Fibroblast of lung (primary cell): ENCODE results near the gene LRRC47. TPM values are rescaled to one million over a fixed set of nuclear protein-coding genes. Genes with fewer than 3 reads are reported as not detected.

Experiments
- DNase-seq, 2 donors: peaks; one replicate each; pipeline versions ENCODE4 v3.0.0 to v3.0.0-alpha.2; 2010; ENCODE audit warnings: low read depth in 2 of 2
- H2AFZ ChIP-seq: 2 replicates; pipeline ENCODE4 v1.5.1; 2012; ENCODE audit warnings: low read length, control low read depth, inconsistent platforms
- H3K27ac ChIP-seq: 2 replicates; pipeline ENCODE4 v1.5.1; 2011; ENCODE audit warnings: low read length, control low read depth; ENCODE audit not compliant: insufficient read depth
- H3K27me3 ChIP-seq: 2 replicates; pipeline ENCODE4 v1.5.1; 2011; ENCODE audit warnings: mild to moderate bottlenecking, low read length; ENCODE audit not compliant: control insufficient read depth, insufficient read depth
- H3K36me3 ChIP-seq: 2 replicates; pipeline ENCODE4 v1.5.1; 2011; ENCODE audit warnings: low read length; ENCODE audit not compliant: control insufficient read depth, insufficient read depth
- H3K4me1 ChIP-seq: 2 replicates; pipeline ENCODE4 v1.5.1; 2011; ENCODE audit warnings: low read length; ENCODE audit not compliant: control insufficient read depth, insufficient read depth; ENCODE audit errors: extremely low read depth
- H3K4me2 ChIP-seq: 2 replicates; pipeline ENCODE4 v1.5.1; 2011; ENCODE audit warnings: low read length, control low read depth; ENCODE audit not compliant: insufficient read depth; ENCODE audit errors: extremely low read depth
- H3K4me3 ChIP-seq, 4 experiments: fragments of 200-600 bp in 1 of 4; sonication (generic) in 1 of 4; replicated peaks in 1 of 4; 2 replicates each; pipeline ENCODE4 v1.5.1; 2011 to 2016; ENCODE audit warnings: low read length in 4 of 4, low read depth in 3 of 4, mild to moderate bottlenecking in 3 of 4, control low read depth in 2 of 4, inconsistent platforms in 1 of 4, mixed read lengths in 1 of 4; ENCODE audit not compliant: insufficient read depth in 1 of 4; ENCODE audit errors: control extremely low read depth in 1 of 4
- H3K79me2 ChIP-seq: 2 replicates; pipeline ENCODE4 v1.5.1; 2012; ENCODE audit warnings: mild to moderate bottlenecking, low read length, inconsistent platforms; ENCODE audit not compliant: control insufficient read depth, insufficient read depth
- H3K9ac ChIP-seq: 2 replicates; pipeline ENCODE4 v1.5.1; 2011; ENCODE audit warnings: mild to moderate bottlenecking, low read length, control low read depth; ENCODE audit not compliant: insufficient read depth
- H3K9me3 ChIP-seq: 2 replicates; pipeline ENCODE4 v1.5.1; 2012; ENCODE audit warnings: low read depth, low read length; ENCODE audit not compliant: control insufficient read depth, insufficient read depth
- H4K20me1 ChIP-seq: 2 replicates; pipeline ENCODE4 v1.5.1; 2011; ENCODE audit warnings: low read length; ENCODE audit not compliant: control insufficient read depth, insufficient read depth; ENCODE audit errors: extremely low read depth
- CTCF ChIP-seq, 2 donors: IDR thresholded peaks in 1 of 2; conservative IDR thresholded peaks in 1 of 2; 1 replicate in 1 of 2; 2 replicates in 1 of 2; pipeline ENCODE4 v1.5.1; 2011 to 2012; ENCODE audit warnings: low read length in 2 of 2, control low read depth in 1 of 2, inconsistent platforms in 1 of 2, low read depth in 1 of 2, mild to moderate bottlenecking in 1 of 2
- EZH2 ChIP-seq: IDR thresholded peaks from 2 replicates; pipeline ENCODE4 v1.5.1; 2012; ENCODE audit warnings: low read length, control low read depth, mild to moderate bottlenecking; ENCODE audit errors: missing control alignments
- polyA plus RNA-seq, 2 donors: library from polyadenylated mRNA; depleted of rRNA in 1 of 2; stranded (reverse) in 1 of 2; unstranded in 1 of 2; fragments of >200 nt; gene quantifications; 2 replicates each; pipeline ENCODE4 v1.2.1, GENCODE V29; 2011 to 2012; ENCODE audit warnings: missing spikeins in 1 of 2
- total RNA-seq: library from RNA; depleted of rRNA; stranded (reverse); fragments of >200 nt; gene quantifications from 2 replicates; pipeline ENCODE4 v1.2.1, GENCODE V29; 2014

Gene LRRC47
- total and polyA plus RNA-seq, 2 donors (not counting 1 experiment from before 2014, with no cell fraction given) = 25.1 to 28.8 TPM

DNA sequence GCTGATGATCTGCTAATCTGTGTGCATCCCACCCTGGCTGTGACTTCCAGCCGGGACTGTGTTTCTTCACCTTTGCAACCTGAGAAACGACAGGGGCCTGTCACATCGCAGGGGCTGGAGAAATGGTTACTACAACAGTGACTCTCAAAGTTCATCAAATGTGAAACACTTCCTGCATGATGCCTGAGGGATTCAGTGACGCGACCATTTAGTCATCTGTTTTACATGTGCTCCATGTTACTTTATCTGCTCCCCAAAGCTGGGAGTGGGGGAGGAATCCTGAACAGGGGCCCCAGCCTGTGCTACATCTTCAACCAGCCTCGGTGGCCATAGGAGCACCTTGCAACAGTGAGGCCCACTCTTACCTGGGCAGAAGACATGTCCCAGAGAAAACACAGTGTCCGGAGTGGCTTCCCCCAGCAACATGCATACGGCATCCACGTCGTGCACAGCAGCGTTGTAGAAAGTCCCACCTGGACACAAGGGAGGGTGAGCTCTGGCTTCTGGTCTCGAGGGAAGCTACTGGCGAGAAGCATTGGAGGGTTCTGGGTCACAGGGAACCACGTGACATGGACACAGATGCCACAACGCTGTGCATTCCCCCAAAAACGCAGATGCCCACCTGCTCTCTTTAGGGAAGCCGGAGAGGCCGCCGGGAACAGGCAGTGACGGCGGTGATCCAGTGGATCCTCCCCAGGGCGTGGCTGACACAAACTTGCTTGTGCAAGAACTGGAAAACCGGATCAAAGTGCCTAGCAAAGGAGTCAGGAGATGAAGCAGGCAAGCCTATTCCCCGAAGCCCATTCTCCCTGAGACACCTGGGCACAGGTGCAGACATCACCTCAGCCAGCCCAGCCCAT lies 53.6 kb downstream of the LRRC47 start:
- H3K4me3 ChIP-seq = no peak overlapping the region
- TF ChIP-seq EZH2 (no peak), CTCF (conservative IDR thresholded peaks at IDR 0.05 in 1 of 2, IDR thresholded peaks at IDR 0.05 in 1 of 2; ENCODE audit: low read depth in 1 of 2, low read length in 2 of 2) (no peak)
- no peak for DNase-seq
- H3K27me3 ChIP-seq = no peaks in the 10 kb centered on the region
- H3K27ac ChIP-seq = no peak overlapping the region
- no peak overlapping the region for H3K4me2 ChIP-seq
- no peaks in the 10 kb centered on the region for H4K20me1 ChIP-seq
- H3K4me1 ChIP-seq = no peaks in the 10 kb centered on the region
- no peaks in the 10 kb centered on the region for H3K9me3 ChIP-seq
- H3K9ac ChIP-seq = no peak overlapping the region
- no peak overlapping the region for H2AFZ ChIP-seq
- H3K79me2 ChIP-seq = no peaks in the 10 kb centered on the region
- H3K36me3 ChIP-seq = peaks cover 11% of the 10 kb centered on the region

DNA sequence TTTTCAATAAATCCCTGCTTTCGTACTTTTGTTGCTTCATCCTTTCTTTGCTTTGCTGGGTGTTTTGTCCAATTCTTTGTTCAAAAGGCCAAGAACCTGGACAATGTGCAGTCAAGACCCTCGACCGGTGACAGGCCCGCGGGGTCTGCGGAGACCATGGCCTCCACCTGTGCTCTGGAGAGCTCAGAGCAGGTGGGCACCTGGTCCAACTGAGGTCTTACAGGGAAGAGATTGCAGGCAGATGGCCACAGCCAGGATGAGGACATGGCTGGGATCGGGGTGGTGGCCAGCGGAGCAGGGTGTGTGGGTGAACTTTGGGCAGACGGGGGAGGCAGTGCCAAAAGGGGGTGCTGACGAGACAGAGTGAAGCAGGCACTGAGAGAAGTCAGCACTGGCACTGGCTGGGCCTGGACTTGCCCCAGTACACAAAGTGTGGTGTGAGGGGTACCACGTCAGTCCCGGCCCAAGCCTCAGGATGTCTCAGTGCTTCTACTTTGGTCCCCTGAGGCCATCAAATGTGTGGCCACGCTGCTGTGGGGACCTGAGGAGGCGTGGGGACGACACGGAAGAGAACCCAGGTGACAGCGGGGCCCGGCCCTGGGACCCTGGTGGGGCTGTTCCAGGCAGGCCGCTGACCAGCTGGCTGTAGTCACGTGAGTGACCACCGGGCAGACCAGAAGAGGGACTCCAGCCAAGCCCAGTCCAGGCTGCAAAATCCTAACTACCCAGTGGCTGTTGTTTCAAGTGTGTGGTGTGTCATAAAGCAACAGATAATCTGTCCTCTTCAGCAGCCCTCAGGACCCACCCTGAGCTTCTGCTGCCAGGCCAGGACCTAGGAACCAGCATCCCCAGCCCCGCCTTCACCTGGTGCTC lies 54.5 kb downstream of the LRRC47 start:
- Histone ChIP-seq H3K27me3 (no peaks in the 10 kb centered on the region), H4K20me1 (no peaks in the 10 kb centered on the region), H3K27ac (no peak overlapping the region), H2AFZ (no peak overlapping the region), H3K9ac (no peak overlapping the region), H3K79me2 (no peaks in the 10 kb centered on the region), H3K4me2 (no peak overlapping the region), H3K4me1 (no peaks in the 10 kb centered on the region), H3K9me3 (no peaks in the 10 kb centered on the region), H3K4me3 (no peak overlapping the region), H3K36me3 (peaks cover 11% of the 10 kb centered on the region)
- TF ChIP-seq CTCF (conservative IDR thresholded peaks at IDR 0.05 in 1 of 2, IDR thresholded peaks at IDR 0.05 in 1 of 2; ENCODE audit: low read depth in 1 of 2, low read length in 2 of 2) = no peak
- DNase-seq = no peak

- H3K4me1 ChIP-seq = no peaks in the 10 kb centered on the region
- H3K36me3 ChIP-seq = peaks cover 13% of the 10 kb centered on the region
- no peak overlapping the region for H3K9ac ChIP-seq
- TF ChIP-seq CTCF (conservative IDR thresholded peaks at IDR 0.05 in 1 of 2, IDR thresholded peaks at IDR 0.05 in 1 of 2; ENCODE audit: low read depth in 1 of 2, low read length in 2 of 2) = no peak
- no peak for TF ChIP-seq EZH2
- no peaks in the 10 kb centered on the region for H3K27me3 ChIP-seq
- no peak overlapping the region for H3K4me3 ChIP-seq
- no peak overlapping the region for H3K27ac ChIP-seq
- DNase-seq = no peak
- H3K9me3 ChIP-seq = no peaks in the 10 kb centered on the region
- no peak overlapping the region for H2AFZ ChIP-seq
- H3K79me2 ChIP-seq = no peaks in the 10 kb centered on the region
- H4K20me1 ChIP-seq = no peaks in the 10 kb centered on the region
- no peak overlapping the region for H3K4me2 ChIP-seq
Measured at GRCh38 chr1:3740752-3741151, 55.5 kb downstream of the LRRC47 start.
